Fibroblast of the aortic adventitia (primary cell): ENCODE measurements around the gene RDH13. TPM values are rescaled to one million over a fixed set of nuclear protein-coding genes. Genes with fewer than 3 reads are reported as not detected.

Experiments used
- DNase-seq: peaks from one replicate; pipeline ENCODE4 v3.0.0-alpha.2; 2010; ENCODE audit warnings: low read depth
- H3K4me3 ChIP-seq: 2 replicates; pipeline ENCODE4 v1.5.1; 2011; ENCODE audit warnings: low read depth, mild to moderate bottlenecking, control low read depth, low read length, moderate library complexity
- CTCF ChIP-seq: IDR thresholded peaks from 2 replicates; pipeline ENCODE4 v1.5.1; 2011; ENCODE audit warnings: mild to moderate bottlenecking, low read length, control low read depth, inconsistent platforms; ENCODE audit not compliant: insufficient read depth
- total RNA-seq: library from RNA; depleted of rRNA; stranded (reverse); fragments of >200 nt; gene quantifications from 2 replicates; pipeline ENCODE4 v1.2.3, GENCODE V29; 2012; ENCODE audit warnings: low replicate concordance

The RDH13 gene
- total RNA-seq, 1 donor: 9.1 TPM

DNA sequence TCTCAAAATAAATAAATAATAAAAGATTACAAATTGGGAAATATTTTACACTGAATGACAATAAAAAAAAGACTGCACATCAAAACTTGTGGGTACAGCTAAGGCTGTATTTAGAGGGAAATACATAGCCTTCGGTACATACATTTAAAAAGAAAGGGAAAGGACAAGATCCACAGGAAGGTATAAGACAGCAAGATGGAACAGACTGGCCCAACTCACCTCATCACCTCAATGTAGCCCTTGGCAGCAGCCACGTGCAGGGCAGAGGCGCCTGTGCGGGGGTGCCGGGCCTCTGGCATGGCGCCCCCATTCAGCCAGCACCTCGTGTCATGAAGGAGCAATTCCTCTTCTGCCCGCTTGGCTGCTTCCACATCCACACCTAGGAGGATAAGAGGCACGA lies 40.2 kb upstream of the RDH13 start:
- no peak for DNase-seq
- no peak overlapping the region for H3K4me3 ChIP-seq
- TF ChIP-seq CTCF: no peak

- TF ChIP-seq CTCF: no peak
- DNase-seq: no peak
- no peak overlapping the region for H3K4me3 ChIP-seq
These were observed 38.3 kb upstream of the RDH13 start for GRCh38 chr19:55101261-55101660.

GRCh38 chr19:55099557-55100506 lies 36.9 kb upstream of the RDH13 start:
- H3K4me3 ChIP-seq: no peak overlapping the region
- no peak for TF ChIP-seq CTCF
- no peak for DNase-seq

DNA sequence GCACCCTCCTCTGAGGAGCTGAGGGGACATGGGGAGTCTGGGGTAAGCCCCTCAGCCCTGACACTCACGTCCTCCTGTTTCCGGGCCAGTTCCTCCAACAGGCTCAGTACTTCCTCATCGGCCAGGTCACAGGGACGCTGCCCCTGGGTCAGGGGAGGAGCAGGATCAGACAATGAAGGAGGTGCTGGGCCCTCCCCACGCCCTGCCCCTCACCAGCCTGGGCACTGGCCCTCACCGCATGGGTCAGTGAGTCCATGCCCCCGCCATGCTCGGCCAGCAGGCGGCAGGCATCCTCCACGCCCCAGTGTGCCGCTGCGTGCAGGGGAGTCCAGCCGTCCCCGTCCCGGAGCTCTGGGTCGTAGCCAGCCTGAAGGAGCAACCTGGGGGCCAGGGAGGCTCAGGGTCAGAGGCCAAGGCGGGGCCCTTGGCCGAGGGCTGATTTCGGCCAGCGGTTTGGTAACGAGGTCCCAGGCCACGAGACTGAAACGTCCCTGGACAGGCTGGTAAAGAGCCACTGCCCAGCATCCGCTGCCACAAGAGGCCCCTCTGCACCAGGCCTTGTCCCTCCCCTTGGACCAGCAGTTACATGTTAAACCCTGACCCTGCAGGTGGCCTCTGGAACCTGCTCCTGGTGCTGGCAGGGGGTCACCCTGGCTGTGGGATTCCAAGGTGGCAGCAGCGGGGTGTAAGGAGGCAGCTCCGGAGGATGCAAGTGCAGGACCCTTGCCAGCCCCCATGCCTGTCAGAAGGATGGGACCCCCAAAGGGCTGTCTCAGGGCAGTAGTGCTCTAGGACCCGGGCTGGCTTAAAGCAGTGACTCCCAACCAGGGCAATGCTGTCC lies 36.0 kb upstream of the RDH13 start:
- TF ChIP-seq CTCF: no peak
- DNase-seq: no peak
- no peak overlapping the region for H3K4me3 ChIP-seq

DNA sequence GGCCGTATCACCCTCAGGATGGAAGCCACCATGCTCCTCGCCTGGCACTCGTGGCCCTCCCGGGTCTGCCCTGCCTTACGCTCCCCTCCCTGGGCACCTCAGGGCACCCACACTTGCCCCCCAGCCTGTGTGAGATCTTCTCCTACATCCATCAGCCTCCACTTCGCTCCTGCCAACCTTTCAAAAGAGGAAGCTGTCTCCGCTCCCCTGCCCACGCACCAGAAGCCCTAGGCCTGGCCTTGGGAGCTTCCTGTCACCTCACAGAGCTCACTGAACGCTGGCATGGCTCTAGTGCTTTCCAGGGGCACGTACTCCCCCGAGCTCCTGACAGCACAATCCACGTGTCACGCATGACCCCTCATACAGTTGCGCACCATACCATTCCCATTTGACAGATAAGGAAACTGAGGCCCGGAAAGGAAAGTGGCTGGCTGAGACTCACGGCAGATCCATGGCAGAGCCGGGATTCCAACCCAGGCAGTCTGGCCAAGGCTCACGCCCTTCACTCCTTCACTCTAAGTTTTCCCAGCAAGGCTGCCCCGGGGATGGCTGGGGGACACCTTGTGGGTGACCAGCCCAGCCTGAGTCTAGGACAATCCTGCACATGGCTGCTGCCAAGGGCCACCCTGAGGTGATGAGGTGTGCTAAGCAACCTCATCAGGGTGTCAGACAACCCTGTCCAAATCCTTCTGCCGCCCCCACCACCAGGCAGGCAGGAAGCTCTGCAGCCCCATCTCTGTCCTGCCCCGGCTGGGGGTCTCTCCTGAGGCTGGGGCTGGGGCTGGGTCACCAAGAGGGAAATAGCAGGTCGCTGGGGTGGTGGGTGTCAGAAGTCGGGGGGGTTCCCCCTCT lies 35.1 kb upstream of the RDH13 start:
- TF ChIP-seq CTCF: no peak
- no peak for DNase-seq
- H3K4me3 ChIP-seq: no peak overlapping the region

GRCh38 chr19:55096061-55096701 lies 33.2 kb upstream of the RDH13 start:
- no peak for DNase-seq
- TF ChIP-seq CTCF: no peak
- H3K4me3 ChIP-seq: no peak overlapping the region
